GM12878 (cell line): Measurements from ENCODE around the gene PANX2. TPM values are rescaled to one million over a fixed set of nuclear protein-coding genes. Genes with fewer than 3 reads are reported as not detected.

Experiments
- ATAC-seq: fragments of 200-7000 bp; cut with Tn5 transposase; 3 replicates; pipeline ENCODE4 v1.9.1; 2020; ENCODE audit warnings: mild to moderate bottlenecking, moderate library complexity
- BruUV-seq: library from RNA; stranded (reverse); fragments of 400-500 nt; replicated peaks from 2 replicates; lab custom pipeline; 2021; lab: Mats Ljungman, UMichigan
- CTCF ChIA-PET: fragments of 300-600 bp; sonication (Branson Sonifier 250); formaldehyde crosslinking; extraction: SDS; loops from one replicate; lab custom pipeline; 2021; ENCODE audit warnings: inconsistent platforms; lab: Yijun Ruan, JAX
- POLR2A ChIA-PET: fragments of 350-600 bp; formaldehyde crosslinking; extraction: SDS; loops from one replicate; lab custom pipeline; 2021; ENCODE audit warnings: inconsistent platforms; lab: Charles Lee
- RAD21 ChIA-PET: fragments of 300-600 bp; sonication (Branson Sonifier 250); formaldehyde crosslinking; loops from one replicate; lab custom pipeline; 2023; ENCODE audit warnings: antibody characterized with exemption; ENCODE audit not compliant: unreplicated experiment; lab: Charles Lee
- SMC1A ChIA-PET: fragments of 300-600 bp; sonication (Branson Sonifier 250); formaldehyde crosslinking; loops from one replicate; lab custom pipeline; 2023; ENCODE audit not compliant: unreplicated experiment, uncharacterized antibody; lab: Charles Lee
- DNase-seq: peaks from one replicate; pipeline ENCODE4 v3.0.0-alpha.2; 2011; ENCODE audit warnings: low read depth, low spot score
- FAIRE-seq: peaks from 3 replicates; lab custom pipeline; 2011; peaks lifted over from hg19 to GRCh38; lab: Jason Lieb, UNC
- H2AFZ ChIP-seq: 2 replicates; pipeline ENCODE4 v1.6.0; 2011; ENCODE audit warnings: low read depth, low read length, control low read depth; ENCODE audit not compliant: control insufficient read depth
- H3K27ac ChIP-seq: 2 replicates; pipeline ENCODE4 v1.5.1; 2011; ENCODE audit warnings: control low read depth; ENCODE audit not compliant: control insufficient read depth, insufficient read depth
- H3K27me3 ChIP-seq, 2 experiments: replicated peaks in 1 of 2; 2 replicates each; pipeline versions ENCODE4 v1.6.0 to v1.6.1; 2011; ENCODE audit warnings: low read length in 1 of 2; ENCODE audit not compliant: control insufficient read depth in 2 of 2, insufficient read depth in 2 of 2
- H3K36me3 ChIP-seq, 2 experiments: 2 replicates each; pipeline ENCODE4 v1.5.1; 2011; ENCODE audit warnings: low read length in 1 of 2; ENCODE audit not compliant: control insufficient read depth in 2 of 2, insufficient read depth in 2 of 2
- H3K4me1 ChIP-seq: 2 replicates; pipeline ENCODE4 v1.6.1; 2011; ENCODE audit warnings: mild to moderate bottlenecking, low read length, moderate library complexity, mixed read lengths; ENCODE audit not compliant: control insufficient read depth, insufficient read depth
- H3K4me2 ChIP-seq: 2 replicates; pipeline ENCODE4 v1.6.0; 2011; ENCODE audit warnings: control low read depth; ENCODE audit not compliant: control insufficient read depth, insufficient read depth
- H3K4me3 ChIP-seq: fragments of 200-600 bp; sonication (generic); 2 replicates; pipeline ENCODE4 v1.5.1; 2016
- H3K79me2 ChIP-seq: 2 replicates; pipeline ENCODE4 v1.6.0; 2011; ENCODE audit warnings: low read length; ENCODE audit not compliant: control insufficient read depth, insufficient read depth
- H3K9ac ChIP-seq: 2 replicates; pipeline ENCODE4 v1.8.0; 2011; ENCODE audit warnings: low read length, control low read depth, mixed read lengths; ENCODE audit not compliant: control insufficient read depth, insufficient read depth
- H3K9me3 ChIP-seq: replicated peaks from 3 replicates; pipeline ENCODE4 v1.5.1; 2011; ENCODE audit warnings: mild to moderate bottlenecking, low read length; ENCODE audit not compliant: control insufficient read depth, insufficient read depth
- H4K20me1 ChIP-seq: 2 replicates; pipeline ENCODE4 v1.6.0; 2011; ENCODE audit not compliant: control insufficient read depth, insufficient read depth
- ATF2 ChIP-seq: IDR thresholded peaks from 2 replicates; pipeline ENCODE4 v1.6.1; 2012; ENCODE audit warnings: low read length, inconsistent platforms
- BCL3 ChIP-seq: IDR thresholded peaks from 2 replicates; pipeline ENCODE4 v1.6.1; 2011; ENCODE audit warnings: borderline replicate concordance, low read depth, mild to moderate bottlenecking, moderate library complexity, low read length; ENCODE audit not compliant: insufficient read depth, poor library complexity, severe bottlenecking
- BHLHE40 ChIP-seq, 2 experiments: fragments of 450-650 bp in 1 of 2; IDR thresholded peaks; 2 replicates each; pipeline ENCODE4 v1.6.1; 2011 to 2017; ENCODE audit warnings: low read depth in 2 of 2, borderline replicate concordance in 1 of 2, improper control_type of control experiment in 1 of 2, low read length in 1 of 2, mild to moderate bottlenecking in 1 of 2
- BRCA1 ChIP-seq: IDR thresholded peaks from 2 replicates; pipeline ENCODE4 v1.6.1; 2011; ENCODE audit warnings: low read depth, low read length, improper control_type of control experiment
- CEBPB ChIP-seq, 2 experiments: fragments of 150-350 bp in 1 of 2; IDR thresholded peaks; 2 replicates each; pipeline ENCODE4 v1.6.1; 2012 to 2014; ENCODE audit warnings: low read depth in 2 of 2, low read length in 2 of 2, borderline replicate concordance in 1 of 2, inconsistent platforms in 1 of 2
- FOXM1 ChIP-seq: IDR thresholded peaks from 2 replicates; pipeline ENCODE4 v1.6.1; 2012; ENCODE audit warnings: low read depth, mild to moderate bottlenecking, inconsistent platforms, low read length, moderate library complexity
- MLLT1 ChIP-seq: fragments of 450-650 bp; IDR thresholded peaks from 2 replicates; pipeline ENCODE4 v1.6.1; 2016; ENCODE audit warnings: mild to moderate bottlenecking
- MYC ChIP-seq: IDR thresholded peaks from 2 replicates; pipeline ENCODE4 v1.6.1; 2011; ENCODE audit warnings: mild to moderate bottlenecking, low read length, moderate library complexity, inconsistent platforms; ENCODE audit not compliant: insufficient read depth, insufficient replicate concordance, insufficient read length, severe bottlenecking
- RAD21 ChIP-seq: IDR thresholded peaks from 2 replicates; pipeline ENCODE4 v1.6.1; 2011; ENCODE audit warnings: mild to moderate bottlenecking, low read depth, low read length, moderate library complexity; ENCODE audit not compliant: insufficient read depth
- RB1 ChIP-seq: fragments of 450-650 bp; formaldehyde crosslinking; IDR thresholded peaks from 2 replicates; pipeline ENCODE4 v1.6.1; 2017; ENCODE audit warnings: mild to moderate bottlenecking, borderline replicate concordance
- RCOR1 ChIP-seq: conservative IDR thresholded peaks from 2 replicates; pipeline ENCODE4 v1.6.1; 2012; ENCODE audit warnings: low read depth, low read length, improper control_type of control experiment
- SIN3A ChIP-seq: IDR thresholded peaks from 2 replicates; pipeline ENCODE4 v1.6.1; 2012; ENCODE audit warnings: low read depth, low read length, improper control_type of control experiment
- SMAD5 ChIP-seq: IDR thresholded peaks from 2 replicates; pipeline ENCODE4 v1.6.1; 2016; ENCODE audit warnings: antibody characterized with exemption, low read depth
- SREBF1 ChIP-seq: IDR thresholded peaks from 2 replicates; pipeline ENCODE4 v1.6.1; 2012; ENCODE audit warnings: mild to moderate bottlenecking, low read length
- SUPT20H ChIP-seq: IDR thresholded peaks from 2 replicates; pipeline ENCODE4 v1.6.1; 2011; ENCODE audit warnings: low read depth, mild to moderate bottlenecking, low read length, moderate library complexity, borderline replicate concordance; ENCODE audit not compliant: control insufficient read depth
- ZNF207 ChIP-seq: fragments of 450-650 bp; IDR thresholded peaks from 2 replicates; pipeline ENCODE4 v1.6.1; 2014; ENCODE audit warnings: antibody characterized with exemption, mild to moderate bottlenecking, borderline replicate concordance
- ZNF384 ChIP-seq: IDR thresholded peaks from 2 replicates; pipeline ENCODE4 v1.6.1; 2012; ENCODE audit warnings: low read depth, mild to moderate bottlenecking, low read length, improper control_type of control experiment, borderline replicate concordance
- WGBS: methylation state at CpG from one replicate; pipeline ENCODE4 v1.1.6; 2016; ENCODE audit warnings: low lambda C conversion rate; ENCODE audit not compliant: insufficient replicate concordance, insufficient coverage; ENCODE audit errors: missing lambda C conversion rate; 5-methylcytosine and 5-hydroxymethylcytosine counted together
- in situ Hi-C: fragments of 300-500 bp; cut with MboI; formaldehyde crosslinking; loops from 9 replicates; pipeline ENCODE4 v1.14.3; 2018; ENCODE audit warnings: mixed read lengths
- intact Hi-C: fragments of 100-400 bp; cut with micrococcal nuclease; formaldehyde crosslinking; loops from one replicate; pipeline ENCODE4 v1.14.2; 2022; ENCODE audit not compliant: unreplicated experiment
- polyA plus RNA-seq, 11 experiments: library from polyadenylated mRNA; depleted of rRNA in 4 of 11; unstranded in 6 of 11; stranded (reverse) in 5 of 11; fragments of >200 nt; fragmentation: Nextera tagmentation in 4 of 11; fragmentation: Illumina TruSeq in 1 of 11; extraction: Ambion mirVana in 4 of 11; extraction: Trizol in 1 of 11; gene quantifications; 1 replicate in 1 of 11; 2 replicates in 10 of 11; pipeline versions ENCODE4 v1.2.1 to v1.2.3, GENCODE V29; 2011 to 2016; ENCODE audit warnings: inconsistent platforms in 2 of 11, missing spikeins in 2 of 11, low read depth in 1 of 11
- total RNA-seq, 4 experiments: library from RNA; depleted of rRNA in 3 of 4; stranded (reverse); fragments of >200 nt in 3 of 4; fragmentation: Illumina TruSeq in 1 of 4; extraction: Trizol in 1 of 4; gene quantifications; 2 replicates each; pipeline versions ENCODE4 v1.2.1 to v1.2.3, GENCODE V29; 2013 to 2021
- TF ChIP-seq, protein P1 (sequence below): fragments of 150-350 bp; IDR thresholded peaks from 2 replicates; pipeline ENCODE4 v1.6.1; 2014; ENCODE audit warnings: mild to moderate bottlenecking, low read depth, low read length

The PANX2 gene
- total and polyA plus RNA-seq, 10 of the 15 experiments (the other 5 are each of a cell fraction or from before 2014, with no cell fraction given) = 0.04 to 0.44 (median 0.17) TPM; not detected in 5

DNA sequence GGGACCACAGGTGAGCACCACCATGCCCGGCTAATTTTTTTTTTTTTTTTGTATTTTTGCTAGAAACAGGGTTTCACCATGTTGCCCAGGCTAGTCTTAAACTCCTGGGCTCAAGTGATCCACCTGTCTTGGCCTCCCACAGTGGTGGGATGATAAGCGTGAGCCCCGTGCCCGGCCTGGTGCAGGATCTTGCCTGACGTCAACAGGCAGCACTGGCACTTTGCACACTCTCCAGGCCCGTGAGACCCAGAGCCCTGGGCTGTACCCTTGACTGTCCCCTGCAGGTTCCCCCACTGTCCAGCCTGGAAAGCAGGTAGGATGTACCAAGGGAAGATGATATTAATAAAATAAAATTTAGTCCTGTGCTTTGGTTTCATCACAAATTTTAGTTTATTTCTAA is 29.1 kb upstream of the PANX2 start:
- Histone ChIP-seq H3K9ac (no peak overlapping the region), H3K27me3 (no peaks in the 10 kb centered on the region; a peak in 1 of 4 replicates), H3K9me3 (no peaks in the 10 kb centered on the region), H4K20me1 (no peaks in the 10 kb centered on the region), H3K27ac (no peak overlapping the region), H3K4me1 (peaks cover 3% of the 10 kb centered on the region; the same call in 1 of the 2 replicates), H3K79me2 (no peaks in the 10 kb centered on the region), H3K36me3 (no peaks in the 10 kb centered on the region), H2AFZ (no peak overlapping the region), H3K4me3 (no peak overlapping the region), H3K4me2 (no peak overlapping the region)
- ChIA-PET RAD21 (no interaction called here), CTCF (interaction anchor here (1.2 kb wide), 1 partner anchor 30 kb away, joined by 3 read pairs; no protein-coding TSS in a partner anchor), SMC1A (no interaction called here), POLR2A (no interaction called here)
- no peak for DNase-seq
- ATAC-seq = no peak
- in situ Hi-C loops (no loop called here), intact Hi-C loops (no loop called here)
- BruUV-seq = no TSS peak
- no peak for FAIRE-seq
- 77% methylated on average over 5 of the region's 6 CpGs for WGBS
- TF ChIP-seq SMAD5 = no peak
- no peak for TF ChIP-seq ATF2
- no peak for TF ChIP-seq BRCA1
- TF ChIP-seq SREBF1 = no peak
- TF ChIP-seq MYC = no peak
- no peak for TF ChIP-seq ZNF384
- no peak for TF ChIP-seq RAD21
- TF ChIP-seq MLLT1 = no peak
- TF ChIP-seq RB1 = no peak
- TF ChIP-seq RCOR1 = no peak
- TF ChIP-seq BCL3 = no peak
- TF ChIP-seq FOXM1 = no peak
- no peak for TF ChIP-seq CEBPB (IDR thresholded peaks at IDR 0.05; ENCODE audit: borderline replicate concordance in 1 of 2, low read depth in 2 of 2, low read length in 2 of 2)
- no peak for TF ChIP-seq SUPT20H
- no peak for TF ChIP-seq ZNF207
- TF ChIP-seq SIN3A = no peak
- TF ChIP-seq, protein P1, sequence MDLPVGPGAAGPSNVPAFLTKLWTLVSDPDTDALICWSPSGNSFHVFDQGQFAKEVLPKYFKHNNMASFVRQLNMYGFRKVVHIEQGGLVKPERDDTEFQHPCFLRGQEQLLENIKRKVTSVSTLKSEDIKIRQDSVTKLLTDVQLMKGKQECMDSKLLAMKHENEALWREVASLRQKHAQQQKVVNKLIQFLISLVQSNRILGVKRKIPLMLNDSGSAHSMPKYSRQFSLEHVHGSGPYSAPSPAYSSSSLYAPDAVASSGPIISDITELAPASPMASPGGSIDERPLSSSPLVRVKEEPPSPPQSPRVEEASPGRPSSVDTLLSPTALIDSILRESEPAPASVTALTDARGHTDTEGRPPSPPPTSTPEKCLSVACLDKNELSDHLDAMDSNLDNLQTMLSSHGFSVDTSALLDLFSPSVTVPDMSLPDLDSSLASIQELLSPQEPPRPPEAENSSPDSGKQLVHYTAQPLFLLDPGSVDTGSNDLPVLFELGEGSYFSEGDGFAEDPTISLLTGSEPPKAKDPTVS = no peak
- no peak for TF ChIP-seq BHLHE40 (IDR thresholded peaks at IDR 0.05; ENCODE audit: borderline replicate concordance in 1 of 2, low read depth in 2 of 2, low read length in 1 of 2)
